ENCODE measurements around the gene NR2F2.
A peak's percentile ranks its signal among the peaks of the same experiment; 100 is the strongest.

The NR2F2 gene

GRCh38 chr15:96355568-96356187, 25.2 kb downstream of the NR2F2 start:
- peak overlapping the region; percentile 67 for H3K4me3 ChIP-seq (replicated peaks; ENCODE audit: low read depth, low read length)
- no peak for TF ChIP-seq CTCF (IDR thresholded peaks at IDR 0.05; ENCODE audit: low read length, missing control alignments)
- DNase-seq (ENCODE audit: low read depth): no peak

GRCh38 chr15:96356494-96357455, 26.3 kb downstream of the NR2F2 start:
- peak; percentile 77 for TF ChIP-seq CTCF (IDR thresholded peaks at IDR 0.05; ENCODE audit: low read length, missing control alignments)
- peak; percentile 87 for DNase-seq (ENCODE audit: low read depth)
- H3K4me3 ChIP-seq (replicated peaks; ENCODE audit: low read depth, low read length): peak overlapping the region; percentile 67

- H3K4me3 ChIP-seq (replicated peaks; ENCODE audit: low read depth, low read length): peak overlapping the region; percentile 67
- no peak for DNase-seq (ENCODE audit: low read depth)
- no peak for TF ChIP-seq CTCF (IDR thresholded peaks at IDR 0.05; ENCODE audit: low read length, missing control alignments)
Observed at GRCh38 chr15:96358001-96358801, 27.7 kb downstream of the NR2F2 start.

- no peak for TF ChIP-seq CTCF (IDR thresholded peaks at IDR 0.05; ENCODE audit: low read length, missing control alignments)
- no peak for DNase-seq (ENCODE audit: low read depth)
- no peak overlapping the region for H3K4me3 ChIP-seq (replicated peaks; ENCODE audit: low read depth, low read length)
Observed at GRCh38 chr15:96358821-96359615, 28.5 kb downstream of the NR2F2 start.

- DNase-seq (ENCODE audit: low read depth): no peak
- no peak for TF ChIP-seq CTCF (IDR thresholded peaks at IDR 0.05; ENCODE audit: low read length, missing control alignments)
- peak overlapping the region; percentile 52 for H3K4me3 ChIP-seq (replicated peaks; ENCODE audit: low read depth, low read length)
Observed at GRCh38 chr15:96359616-96360521, 29.4 kb downstream of the NR2F2 start.
